Measurements from ENCODE around the gene CAMKK2. TPM values are rescaled to one million over a fixed set of nuclear protein-coding genes. Genes with fewer than 3 reads are reported as not detected.
"Not testable (repeated sequence)": the region's sequence is repeated elsewhere in the genome, so short reads cannot be mapped to it uniquely, and the experiment has no call there.

CAMKK2 gene
- total and polyA plus RNA-seq, 4 donors: 20.7 to 47.6 (median 31.3) TPM

GRCh38 chr12:121284551-121285390, 11.7 kb downstream of the CAMKK2 start:
- Histone ChIP-seq H3K4me3 (ENCODE audit: low read length in 2 of 2) (no peak overlapping the region), H3K27ac (ENCODE audit: low read depth in 1 of 2, low read length in 2 of 2) (no peak overlapping the region), H3K27me3 (ENCODE audit: control insufficient read depth in 1 of 2, insufficient read depth in 2 of 2, low read length in 1 of 2) (no peaks in the 10 kb centered on the region), H3K9me3 (ENCODE audit: control insufficient read depth, low read length) (no peaks in the 10 kb centered on the region), H3K4me1 (ENCODE audit: control insufficient read depth in 1 of 2, insufficient read depth in 2 of 2, low read length in 2 of 2) (no peaks in the 10 kb centered on the region), H3K36me3 (ENCODE audit: control insufficient read depth in 1 of 2, insufficient read depth in 2 of 2, low read length in 1 of 2) (no peaks in the 10 kb centered on the region)
- DNase-seq (peak in 1 of 2 donors; percentile 66), ATAC-seq (ENCODE audit: low FRiP score) (peak; percentile 28)
- 46 to 50% methylated on average over 14 of the region's 14 CpGs for whole genome bisulfite sequencing, 2 donors
- intact Hi-C loops (cut with DNase I): no loop called here

GRCh38 chr12:121283841-121284240, 12.7 kb downstream of the CAMKK2 start:
- ATAC-seq (ENCODE audit: low FRiP score) (no peak), DNase-seq (no peak)
- H3K27me3 ChIP-seq (ENCODE audit: control insufficient read depth in 1 of 2, insufficient read depth in 2 of 2, low read length in 1 of 2): no peaks in the 10 kb centered on the region
- H3K27ac ChIP-seq (ENCODE audit: low read depth in 1 of 2, low read length in 2 of 2): no peak overlapping the region
- 97% methylated on average over 6 of the region's 6 CpGs for WGBS, 2 donors
- no peaks in the 10 kb centered on the region for H3K9me3 ChIP-seq (ENCODE audit: control insufficient read depth, low read length)
- intact Hi-C loops (cut with DNase I): no loop called here
- no peaks in the 10 kb centered on the region for H3K36me3 ChIP-seq (ENCODE audit: control insufficient read depth in 1 of 2, insufficient read depth in 2 of 2, low read length in 1 of 2)
- no peaks in the 10 kb centered on the region for H3K4me1 ChIP-seq (ENCODE audit: control insufficient read depth in 1 of 2, insufficient read depth in 2 of 2, low read length in 2 of 2)
- H3K4me3 ChIP-seq (ENCODE audit: low read length in 2 of 2): no peak overlapping the region

GRCh38 chr12:121283388-121283787, 13.1 kb downstream of the CAMKK2 start:
- Histone ChIP-seq H3K4me3 (ENCODE audit: low read length in 2 of 2) (no peak overlapping the region), H3K27ac (ENCODE audit: low read depth in 1 of 2, low read length in 2 of 2) (no peak overlapping the region), H3K9me3 (ENCODE audit: control insufficient read depth, low read length) (no peaks in the 10 kb centered on the region), H3K36me3 (ENCODE audit: control insufficient read depth in 1 of 2, insufficient read depth in 2 of 2, low read length in 1 of 2) (no peaks in the 10 kb centered on the region), H3K27me3 (ENCODE audit: control insufficient read depth in 1 of 2, insufficient read depth in 2 of 2, low read length in 1 of 2) (no peaks in the 10 kb centered on the region), H3K4me1 (ENCODE audit: control insufficient read depth in 1 of 2, insufficient read depth in 2 of 2, low read length in 2 of 2) (no peaks in the 10 kb centered on the region)
- 90 to 96% methylated on average over 5 of the region's 5 CpGs for WGBS, 2 donors
- intact Hi-C loops (cut with DNase I): no loop called here
- DNase-seq (no peak), ATAC-seq (ENCODE audit: low FRiP score) (no peak)

GRCh38 chr12:121282910-121283309, 13.6 kb downstream of the CAMKK2 start:
- intact Hi-C loops (cut with DNase I); H3K9me3 ChIP-seq (ENCODE audit: control insufficient read depth, low read length); ATAC-seq (ENCODE audit: low FRiP score); H3K27me3 ChIP-seq (ENCODE audit: control insufficient read depth in 1 of 2, insufficient read depth in 2 of 2, low read length in 1 of 2); H3K27ac ChIP-seq (ENCODE audit: low read depth in 1 of 2, low read length in 2 of 2); H3K4me1 ChIP-seq (ENCODE audit: control insufficient read depth in 1 of 2, insufficient read depth in 2 of 2, low read length in 2 of 2); H3K36me3 ChIP-seq (ENCODE audit: control insufficient read depth in 1 of 2, insufficient read depth in 2 of 2, low read length in 1 of 2); H3K4me3 ChIP-seq (ENCODE audit: low read length in 2 of 2); DNase-seq: not testable (repeated sequence)
- WGBS, 2 donors: 94 to 95% methylated on average over 11 of the region's 11 CpGs

- DNase-seq: no peak
- H3K27me3 ChIP-seq (ENCODE audit: control insufficient read depth in 1 of 2, insufficient read depth in 2 of 2, low read length in 1 of 2): no peaks in the 10 kb centered on the region
- H3K4me1 ChIP-seq (ENCODE audit: control insufficient read depth in 1 of 2, insufficient read depth in 2 of 2, low read length in 2 of 2): no peaks in the 10 kb centered on the region
- H3K27ac ChIP-seq (ENCODE audit: low read depth in 1 of 2, low read length in 2 of 2): no peak overlapping the region
- 15 to 23% methylated on average over 10 of the region's 10 CpGs for WGBS, 2 donors
- H3K4me3 ChIP-seq (ENCODE audit: low read length in 2 of 2): no peak overlapping the region
- peak; percentile 44 for ATAC-seq (ENCODE audit: low FRiP score)
- H3K36me3 ChIP-seq (ENCODE audit: control insufficient read depth in 1 of 2, insufficient read depth in 2 of 2, low read length in 1 of 2): no peaks in the 10 kb centered on the region
- intact Hi-C loops (cut with DNase I): no loop called here
- no peaks in the 10 kb centered on the region for H3K9me3 ChIP-seq (ENCODE audit: control insufficient read depth, low read length)
Measured at GRCh38 chr12:121282072-121282742, 14.3 kb downstream of the CAMKK2 start.

- H3K9me3 ChIP-seq (ENCODE audit: control insufficient read depth, low read length); H3K4me1 ChIP-seq (ENCODE audit: control insufficient read depth in 1 of 2, insufficient read depth in 2 of 2, low read length in 2 of 2); H3K36me3 ChIP-seq (ENCODE audit: control insufficient read depth in 1 of 2, insufficient read depth in 2 of 2, low read length in 1 of 2); H3K27me3 ChIP-seq (ENCODE audit: control insufficient read depth in 1 of 2, insufficient read depth in 2 of 2, low read length in 1 of 2); H3K4me3 ChIP-seq (ENCODE audit: low read length in 2 of 2); intact Hi-C loops (cut with DNase I); ATAC-seq (ENCODE audit: low FRiP score); H3K27ac ChIP-seq (ENCODE audit: low read depth in 1 of 2, low read length in 2 of 2): not testable (repeated sequence)
- WGBS, 2 donors: 85 to 90% methylated on average over 14 of the region's 14 CpGs
- peak in 1 of 2 donors; percentile 16 for DNase-seq
Measured at GRCh38 chr12:121281116-121281515, 15.4 kb downstream of the CAMKK2 start.

- H3K4me3 ChIP-seq (ENCODE audit: low read length in 2 of 2); H3K27ac ChIP-seq (ENCODE audit: low read depth in 1 of 2, low read length in 2 of 2); H3K4me1 ChIP-seq (ENCODE audit: control insufficient read depth in 1 of 2, insufficient read depth in 2 of 2, low read length in 2 of 2); H3K36me3 ChIP-seq (ENCODE audit: control insufficient read depth in 1 of 2, insufficient read depth in 2 of 2, low read length in 1 of 2); intact Hi-C loops (cut with DNase I); ATAC-seq (ENCODE audit: low FRiP score); H3K9me3 ChIP-seq (ENCODE audit: control insufficient read depth, low read length); DNase-seq; H3K27me3 ChIP-seq (ENCODE audit: control insufficient read depth in 1 of 2, insufficient read depth in 2 of 2, low read length in 1 of 2): not testable (repeated sequence)
- 92 to 93% methylated on average over 10 to 11 of the region's 11 CpGs for WGBS, 2 donors
Measured at GRCh38 chr12:121280531-121280930, 16.0 kb downstream of the CAMKK2 start.

- peak; percentile 66 for ATAC-seq (ENCODE audit: low FRiP score)
- H3K27ac ChIP-seq (ENCODE audit: low read depth in 1 of 2, low read length in 2 of 2): no peak overlapping the region
Measured at GRCh38 chr12:121279507-121279915, 17.0 kb downstream of the CAMKK2 start.

GRCh38 chr12:121279071-121279375, 17.5 kb downstream of the CAMKK2 start:
- ATAC-seq (ENCODE audit: low FRiP score): peak; percentile 42
- intact Hi-C loops (cut with DNase I): no loop called here

More at GRCh38 chr12:121279507-121279915, 17.0 kb downstream of the CAMKK2 start:
- H3K4me3 ChIP-seq (ENCODE audit: low read length in 2 of 2): no peak overlapping the region
- H3K27me3 ChIP-seq (ENCODE audit: control insufficient read depth in 1 of 2, insufficient read depth in 2 of 2, low read length in 1 of 2): no peaks in the 10 kb centered on the region
- H3K36me3 ChIP-seq (ENCODE audit: control insufficient read depth in 1 of 2, insufficient read depth in 2 of 2, low read length in 1 of 2): no peaks in the 10 kb centered on the region
- H3K4me1 ChIP-seq (ENCODE audit: control insufficient read depth in 1 of 2, insufficient read depth in 2 of 2, low read length in 2 of 2): no peaks in the 10 kb centered on the region
- DNase-seq: peak in 1 of 2 donors; percentile 65
- 33 to 54% methylated on average over 10 of the region's 10 CpGs for WGBS, 2 donors
- intact Hi-C loops (cut with DNase I): no loop called here
- no peaks in the 10 kb centered on the region for H3K9me3 ChIP-seq (ENCODE audit: control insufficient read depth, low read length)

More at GRCh38 chr12:121279071-121279375, 17.5 kb downstream of the CAMKK2 start:
- no peak overlapping the region for H3K27ac ChIP-seq (ENCODE audit: low read depth in 1 of 2, low read length in 2 of 2)
- no peak overlapping the region for H3K4me3 ChIP-seq (ENCODE audit: low read length in 2 of 2)
- H3K36me3 ChIP-seq (ENCODE audit: control insufficient read depth in 1 of 2, insufficient read depth in 2 of 2, low read length in 1 of 2): no peaks in the 10 kb centered on the region
- no peaks in the 10 kb centered on the region for H3K9me3 ChIP-seq (ENCODE audit: control insufficient read depth, low read length)
- no peaks in the 10 kb centered on the region for H3K4me1 ChIP-seq (ENCODE audit: control insufficient read depth in 1 of 2, insufficient read depth in 2 of 2, low read length in 2 of 2)
- H3K27me3 ChIP-seq (ENCODE audit: control insufficient read depth in 1 of 2, insufficient read depth in 2 of 2, low read length in 1 of 2): no peaks in the 10 kb centered on the region
- peak in 1 of 2 donors; percentile 62 for DNase-seq
- WGBS, 2 donors: 19 to 53% methylated on average over 13 of the region's 13 CpGs
